Effector memory CD8-positive, alpha-beta T cell (primary cell): ENCODE results near the gene FBN3.
A peak's percentile ranks its signal among the peaks of the same experiment; 100 is the strongest.
"Not testable (repeated sequence)": the region's sequence is repeated elsewhere in the genome, so short reads cannot be mapped to it uniquely, and the experiment has no call there.

Experiments used
- ATAC-seq: fragments of 150-1000 bp; cut with Tn5 transposase; replicated peaks from 2 replicates; pipeline ENCODE4 v1.10.0; 2021; ENCODE audit warnings: mild to moderate bottlenecking, moderate library complexity
- DNase-seq, 3 experiments: peaks; one replicate each; pipeline ENCODE4 v3.0.0; 2021
- H3K27ac Mint-ChIP-seq, 2 donors: one replicate each; pipeline ENCODE4 v1.8.0; 2022; ENCODE audit warnings: mild to moderate bottlenecking in 2 of 2, mixed read lengths in 2 of 2, moderate library complexity in 2 of 2
- H3K27me3 Mint-ChIP-seq, 2 donors: one replicate each; pipeline ENCODE4 v1.8.0; 2022; ENCODE audit warnings: mixed read lengths in 2 of 2
- H3K36me3 Mint-ChIP-seq: one replicate; pipeline ENCODE4 v1.8.0; 2022; ENCODE audit warnings: mild to moderate bottlenecking, moderate library complexity, mixed read lengths; ENCODE audit not compliant: insufficient read depth
- H3K4me1 Mint-ChIP-seq, 2 donors: one replicate each; pipeline ENCODE4 v1.8.0; 2022; ENCODE audit warnings: low read depth in 2 of 2, mixed read lengths in 2 of 2
- H3K4me3 Mint-ChIP-seq, 2 donors: one replicate each; pipeline ENCODE4 v1.8.0; 2022; ENCODE audit warnings: mild to moderate bottlenecking in 2 of 2, mixed read lengths in 2 of 2, moderate library complexity in 2 of 2
- H3K9me3 Mint-ChIP-seq, 2 donors: one replicate each; pipeline ENCODE4 v1.8.0; 2022; ENCODE audit warnings: mixed read lengths in 2 of 2

The FBN3 gene

DNA sequence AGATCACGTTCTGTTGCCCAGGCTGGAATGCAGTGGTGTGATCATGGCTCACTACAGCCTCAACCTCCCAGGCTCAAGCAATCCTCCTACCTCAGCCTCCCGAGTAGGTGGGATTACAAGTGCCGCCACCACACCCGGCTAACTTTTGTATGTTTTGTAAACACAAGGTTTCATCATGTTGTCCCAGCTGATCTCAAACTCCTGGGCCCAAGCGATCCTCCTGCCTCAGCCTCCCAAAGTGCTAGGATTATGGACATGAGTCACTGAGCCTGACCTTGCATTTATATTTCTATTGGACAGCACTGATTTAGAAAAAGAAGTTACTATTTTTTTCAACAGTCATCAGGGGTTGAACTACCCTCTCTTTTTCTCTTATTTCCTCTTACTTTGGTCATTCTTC lies 9.9 kb upstream of the FBN3 start:
- ATAC-seq, H3K27ac Mint-ChIP-seq, DNase-seq, H3K36me3 Mint-ChIP-seq, H3K4me3 Mint-ChIP-seq, H3K4me1 Mint-ChIP-seq, H3K9me3 Mint-ChIP-seq: not testable (repeated sequence)
- H3K27me3 Mint-ChIP-seq = peaks cover 23 to 35% of the 10 kb centered on the region in 2 donors

DNA sequence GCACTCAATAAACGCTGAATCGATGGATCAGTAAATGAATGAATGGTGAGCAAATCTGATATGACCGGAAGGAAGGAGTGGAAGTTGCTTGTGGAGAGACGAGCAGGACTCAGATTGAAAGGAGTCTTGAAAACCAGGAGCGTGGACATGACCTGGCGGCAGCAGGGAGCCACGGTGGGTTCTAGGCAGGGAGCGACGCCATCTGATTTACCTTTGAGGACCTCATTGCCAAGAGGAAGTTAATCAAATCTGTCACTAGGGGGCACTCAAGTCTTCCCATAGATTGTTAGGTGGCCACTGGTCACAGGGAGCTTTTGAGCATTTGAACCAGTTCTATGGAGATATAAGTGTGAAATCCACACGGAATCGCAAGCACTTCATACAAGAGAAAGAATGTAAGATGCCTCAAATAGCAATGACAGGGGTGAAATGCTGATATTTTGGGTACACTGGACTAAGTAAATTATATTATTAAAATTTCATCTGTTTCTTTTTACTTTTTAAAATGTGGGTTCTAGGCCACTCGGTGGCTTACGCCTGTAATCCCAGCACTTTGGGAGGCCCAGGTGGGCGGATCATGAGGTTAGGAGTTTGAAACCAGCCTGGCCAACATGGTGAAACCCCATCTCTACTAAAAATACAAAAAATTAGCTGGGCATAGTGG lies 9.2 kb upstream of the FBN3 start:
- no peak overlapping the region for H3K27ac Mint-ChIP-seq
- peaks cover 4 to 8% of the 10 kb centered on the region in 2 donors for H3K4me1 Mint-ChIP-seq
- no peaks in the 10 kb centered on the region for H3K9me3 Mint-ChIP-seq
- ATAC-seq (peak; percentile 65), DNase-seq (peak; percentile 51 to 57 (median 55))
- H3K27me3 Mint-ChIP-seq = peaks cover 28 to 43% of the 10 kb centered on the region in 2 donors
- no peak overlapping the region for H3K4me3 Mint-ChIP-seq
- peaks cover 3% of the 10 kb centered on the region for H3K36me3 Mint-ChIP-seq

DNA sequence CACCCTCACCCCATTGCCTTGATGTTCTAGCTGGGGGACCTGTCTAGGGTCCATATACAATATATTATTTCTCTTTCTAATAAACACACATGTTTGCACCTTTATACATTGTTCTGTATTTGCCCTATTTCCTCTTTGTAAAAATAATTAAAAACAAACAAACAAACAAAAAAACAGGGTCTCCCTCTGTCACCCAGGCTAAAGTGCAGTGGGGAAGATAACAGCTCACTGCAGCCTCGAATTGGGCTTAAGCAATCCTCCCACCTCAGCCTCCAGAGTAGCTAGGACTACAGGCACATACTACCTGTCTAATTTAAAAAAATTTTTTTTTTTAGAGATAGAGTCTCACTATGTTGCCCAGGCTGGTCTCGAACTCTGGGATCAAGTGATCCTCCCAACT lies 5.9 kb upstream of the FBN3 start:
- Mint-ChIP-seq H3K27me3 (peaks cover 48 to 74% of the 10 kb centered on the region in 2 donors), H3K36me3 (peaks cover 3% of the 10 kb centered on the region), H3K9me3 (no peaks in the 10 kb centered on the region), H3K27ac (no peak overlapping the region), H3K4me3 (no peak overlapping the region), H3K4me1 (peaks cover 4 to 8% of the 10 kb centered on the region in 2 donors)
- no peak for ATAC-seq
- no peak for DNase-seq

DNA sequence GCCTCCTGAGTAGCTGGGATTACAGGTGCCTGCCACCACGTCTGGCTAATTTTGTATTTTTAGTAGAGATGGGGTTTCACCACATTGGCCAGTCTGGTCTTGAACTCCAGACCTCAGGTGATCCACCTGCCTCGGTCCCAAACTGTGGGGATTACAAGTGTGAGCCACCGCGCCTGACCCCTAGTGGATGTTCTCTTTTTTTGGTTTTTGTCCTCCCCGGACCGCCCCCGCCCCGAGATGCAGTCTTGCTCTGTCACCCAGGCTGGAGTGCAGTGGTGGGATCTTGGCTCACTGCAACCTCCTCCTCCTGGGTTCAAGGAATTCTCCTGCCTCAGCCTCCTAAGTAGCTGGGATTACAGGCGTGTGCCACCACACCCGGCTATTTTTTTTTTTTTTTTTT lies 4.6 kb upstream of the FBN3 start:
- not testable (repeated sequence) for H3K27ac Mint-ChIP-seq, H3K4me1 Mint-ChIP-seq, H3K9me3 Mint-ChIP-seq, ATAC-seq, H3K4me3 Mint-ChIP-seq, H3K36me3 Mint-ChIP-seq, DNase-seq
- peaks cover 54 to 80% of the 10 kb centered on the region in 2 donors for H3K27me3 Mint-ChIP-seq

DNA sequence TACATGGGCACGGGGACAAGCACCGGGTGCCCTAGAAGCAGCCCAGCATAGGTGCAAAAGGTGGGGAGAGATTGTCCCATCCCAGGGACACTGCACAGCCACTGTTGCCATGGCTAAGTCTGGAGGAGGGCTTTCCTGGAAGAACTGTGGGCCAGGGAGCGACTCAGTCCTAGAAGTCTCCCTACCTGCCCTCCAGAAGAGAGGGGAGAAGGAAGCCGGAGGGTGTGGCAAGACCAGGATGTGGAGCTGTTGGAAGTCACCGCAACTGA lies 2.3 kb upstream of the FBN3 start:
- ATAC-seq = no peak
- no peak for DNase-seq
- H3K27me3 Mint-ChIP-seq = peaks cover 65 to 83% of the 10 kb centered on the region in 2 donors
- H3K9me3 Mint-ChIP-seq = no peaks in the 10 kb centered on the region
- H3K36me3 Mint-ChIP-seq = no peaks in the 10 kb centered on the region
- H3K4me3 Mint-ChIP-seq = no peak overlapping the region
- no peak overlapping the region for H3K27ac Mint-ChIP-seq
- peaks cover 3 to 10% of the 10 kb centered on the region in 2 donors for H3K4me1 Mint-ChIP-seq

DNA sequence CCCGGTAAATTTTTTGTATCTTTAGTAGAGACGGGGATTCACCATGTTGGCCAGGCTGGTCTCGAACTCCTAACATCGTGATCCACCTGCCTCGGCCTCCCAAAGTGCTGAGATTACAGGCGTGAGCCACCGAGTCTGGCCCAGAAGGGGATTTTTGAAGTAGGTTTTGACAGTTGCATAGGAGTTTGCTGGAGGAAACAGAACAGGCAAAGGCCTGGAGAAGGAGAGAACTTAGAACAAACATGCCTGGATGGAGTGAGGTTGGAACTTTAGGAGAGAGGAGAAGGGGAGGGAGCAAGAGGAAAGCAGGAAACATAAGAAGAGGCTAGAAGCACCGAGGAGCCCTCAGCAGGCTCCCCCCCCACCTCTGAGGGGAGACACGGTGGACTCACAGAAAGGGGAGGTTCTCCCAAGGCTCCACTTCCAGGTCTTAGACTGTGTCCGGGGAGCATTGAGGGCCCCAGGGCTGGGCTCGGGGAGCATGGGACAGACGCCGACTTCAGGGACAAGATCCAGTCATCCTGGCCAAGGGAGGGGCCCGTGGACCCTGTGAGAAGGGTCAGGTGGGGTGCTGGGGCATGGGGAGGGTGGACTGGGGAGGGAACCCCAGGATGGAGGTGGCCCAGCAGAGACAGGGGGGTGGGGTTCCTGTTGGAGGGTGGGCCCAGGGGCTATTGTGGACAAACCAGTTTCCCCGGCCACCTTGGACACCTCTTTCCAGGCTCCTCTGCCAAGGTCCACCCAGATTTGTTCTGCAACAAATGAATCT lies 1.8 kb upstream of the FBN3 start:
- H3K36me3 Mint-ChIP-seq = no peaks in the 10 kb centered on the region
- DNase-seq = no peak
- H3K4me3 Mint-ChIP-seq = no peak overlapping the region
- H3K9me3 Mint-ChIP-seq = no peaks in the 10 kb centered on the region
- peaks cover 3 to 10% of the 10 kb centered on the region in 2 donors for H3K4me1 Mint-ChIP-seq
- H3K27me3 Mint-ChIP-seq = peaks cover 68 to 88% of the 10 kb centered on the region in 2 donors
- no peak for ATAC-seq
- no peak overlapping the region for H3K27ac Mint-ChIP-seq

DNA sequence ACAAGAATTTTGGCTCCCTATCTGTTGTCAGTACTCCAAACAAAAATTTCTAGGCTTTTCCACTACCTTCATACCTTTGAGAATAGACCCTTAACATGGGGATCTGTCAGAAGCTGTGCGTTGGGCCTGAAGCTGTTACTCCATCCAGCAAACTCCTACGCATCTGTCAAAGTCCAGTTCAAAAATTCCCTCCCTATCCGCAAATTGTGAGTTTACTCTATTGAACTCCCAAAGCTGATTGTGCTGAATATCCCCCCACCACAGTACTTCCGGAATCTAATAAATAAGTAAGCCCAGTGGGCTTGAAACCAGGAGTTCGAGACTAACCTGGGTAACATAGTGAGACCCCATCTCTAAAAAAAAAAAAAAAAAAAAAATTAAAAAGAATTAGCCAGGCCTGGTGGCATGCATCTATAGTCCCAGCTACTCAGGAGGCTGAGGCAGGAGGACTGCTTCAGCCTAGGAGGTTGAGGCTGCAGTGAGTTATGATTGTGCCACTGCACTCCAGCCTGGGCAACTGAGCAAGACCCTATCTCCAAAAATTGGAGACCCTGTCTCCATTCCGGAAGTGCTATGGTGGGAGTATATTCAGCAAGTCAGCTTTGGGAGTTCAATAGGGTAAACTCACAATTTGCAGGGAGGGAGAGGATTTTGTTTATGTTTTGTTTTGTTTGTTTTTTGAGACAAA lies 930 bp upstream of the FBN3 start:
- peaks cover 3 to 10% of the 10 kb centered on the region in 2 donors for H3K4me1 Mint-ChIP-seq
- peaks cover 68 to 90% of the 10 kb centered on the region in 2 donors for H3K27me3 Mint-ChIP-seq
- no peaks in the 10 kb centered on the region for H3K9me3 Mint-ChIP-seq
- H3K27ac Mint-ChIP-seq = no peak overlapping the region
- DNase-seq (no peak), ATAC-seq (no peak)
- no peak overlapping the region for H3K4me3 Mint-ChIP-seq
- no peaks in the 10 kb centered on the region for H3K36me3 Mint-ChIP-seq

DNA sequence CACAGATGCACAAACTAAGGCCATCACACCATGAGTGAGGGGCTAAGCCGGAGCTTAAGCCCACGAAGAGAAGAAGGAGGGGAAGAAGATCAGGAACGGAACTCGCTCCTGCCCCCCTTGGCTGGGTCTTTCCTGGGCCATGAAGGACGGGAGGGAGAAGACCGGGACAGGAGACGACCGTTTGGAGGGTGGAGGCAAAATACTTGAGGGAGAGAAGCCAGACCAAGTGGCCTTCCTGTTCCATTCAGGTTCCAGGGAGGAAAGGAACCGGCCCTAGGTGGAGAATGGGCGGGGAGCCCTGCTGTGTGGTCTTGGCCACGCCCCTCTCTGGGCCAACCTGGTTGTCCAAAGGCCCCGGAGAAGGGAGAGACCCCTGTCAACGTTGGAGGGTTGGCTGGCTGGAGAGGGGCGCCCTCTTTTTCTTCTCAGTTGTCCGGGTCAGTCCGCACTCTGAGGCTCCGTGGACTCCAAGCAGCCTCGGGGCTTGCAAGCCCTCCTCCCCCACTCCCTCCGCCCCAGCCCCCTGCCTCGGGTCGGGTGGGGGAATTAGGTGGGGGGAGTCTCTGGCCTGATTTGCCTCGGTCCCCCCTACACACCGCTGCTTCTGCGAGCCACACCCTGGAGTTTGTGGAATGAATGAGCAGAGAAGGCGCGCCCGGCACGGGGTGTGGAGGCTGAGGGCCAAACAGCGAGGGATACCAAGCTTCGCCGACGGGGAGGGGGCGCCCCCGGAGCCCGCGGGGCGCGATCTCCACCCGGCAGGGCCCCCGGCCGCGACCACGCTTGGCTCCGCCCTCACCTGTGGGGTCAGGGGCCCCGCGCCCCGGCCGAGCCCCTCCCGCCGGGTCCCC lies 757 bp downstream of the FBN3 start:
- Mint-ChIP-seq H3K27ac (no peak overlapping the region), H3K4me1 (peaks cover 0 to 8% of the 10 kb centered on the region in 2 donors)
- no peak for ATAC-seq

DNA sequence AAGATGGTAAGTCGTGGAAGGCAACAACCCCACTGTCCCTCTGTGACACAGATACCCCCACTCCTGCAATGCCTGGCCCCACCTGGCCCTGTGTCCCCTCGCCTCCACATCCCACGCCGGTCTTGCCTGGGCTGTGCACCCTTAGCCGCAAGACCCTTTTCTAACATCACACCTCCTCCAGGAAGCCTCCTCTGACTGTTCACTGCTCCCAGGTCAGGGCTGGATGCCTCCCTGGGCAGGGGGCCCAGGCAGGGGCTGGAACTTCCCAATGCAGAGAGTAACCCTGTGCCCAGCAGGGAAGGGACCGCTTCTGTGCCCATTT lies 1.3 kb downstream of the FBN3 start:
- Mint-ChIP-seq H3K36me3 (no peaks in the 10 kb centered on the region), H3K27me3 (peaks cover 57 to 90% of the 10 kb centered on the region in 2 donors), H3K4me3 (peak overlapping the region; percentile 35 to 52), H3K9me3 (no peaks in the 10 kb centered on the region), H3K27ac (no peak overlapping the region), H3K4me1 (peaks cover 0 to 8% of the 10 kb centered on the region in 2 donors)
- no peak for ATAC-seq
- no peak for DNase-seq

More for the DNA sequence above, 757 bp downstream of the FBN3 start:
- H3K27me3 Mint-ChIP-seq = peaks cover 54 to 90% of the 10 kb centered on the region in 2 donors
- H3K36me3 Mint-ChIP-seq = no peaks in the 10 kb centered on the region
- H3K9me3 Mint-ChIP-seq = no peaks in the 10 kb centered on the region
- H3K4me3 Mint-ChIP-seq = peak overlapping the region; percentile 35 to 52
- DNase-seq = no peak

DNA sequence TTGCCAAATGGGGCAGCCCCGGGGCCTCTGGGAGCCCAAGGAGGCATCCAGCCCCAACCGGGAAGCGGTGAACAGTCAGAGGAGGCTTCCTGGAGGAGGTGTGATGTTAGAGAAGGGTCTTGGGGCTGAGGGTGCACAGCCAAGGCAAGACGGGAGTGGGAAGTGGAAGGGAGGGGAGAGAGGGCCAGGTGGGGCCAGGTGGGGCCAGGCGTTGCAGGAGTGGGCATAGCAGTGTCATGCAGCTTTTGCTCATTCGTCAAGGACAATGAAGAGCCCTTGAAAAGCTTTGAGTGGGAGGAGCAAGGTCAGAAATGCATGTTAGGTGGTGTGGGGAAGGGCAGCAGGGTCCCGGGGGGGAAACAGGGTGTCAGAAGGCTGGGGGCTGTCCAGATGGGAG lies 1.8 kb downstream of the FBN3 start:
- Mint-ChIP-seq H3K27ac (no peak overlapping the region), H3K4me1 (peaks cover 0 to 8% of the 10 kb centered on the region in 2 donors), H3K4me3 (peak overlapping the region in 1 of 2 donors; percentile 24), H3K27me3 (peaks cover 59 to 90% of the 10 kb centered on the region in 2 donors), H3K36me3 (no peaks in the 10 kb centered on the region), H3K9me3 (no peaks in the 10 kb centered on the region)
- DNase-seq (no peak), ATAC-seq (no peak)

DNA sequence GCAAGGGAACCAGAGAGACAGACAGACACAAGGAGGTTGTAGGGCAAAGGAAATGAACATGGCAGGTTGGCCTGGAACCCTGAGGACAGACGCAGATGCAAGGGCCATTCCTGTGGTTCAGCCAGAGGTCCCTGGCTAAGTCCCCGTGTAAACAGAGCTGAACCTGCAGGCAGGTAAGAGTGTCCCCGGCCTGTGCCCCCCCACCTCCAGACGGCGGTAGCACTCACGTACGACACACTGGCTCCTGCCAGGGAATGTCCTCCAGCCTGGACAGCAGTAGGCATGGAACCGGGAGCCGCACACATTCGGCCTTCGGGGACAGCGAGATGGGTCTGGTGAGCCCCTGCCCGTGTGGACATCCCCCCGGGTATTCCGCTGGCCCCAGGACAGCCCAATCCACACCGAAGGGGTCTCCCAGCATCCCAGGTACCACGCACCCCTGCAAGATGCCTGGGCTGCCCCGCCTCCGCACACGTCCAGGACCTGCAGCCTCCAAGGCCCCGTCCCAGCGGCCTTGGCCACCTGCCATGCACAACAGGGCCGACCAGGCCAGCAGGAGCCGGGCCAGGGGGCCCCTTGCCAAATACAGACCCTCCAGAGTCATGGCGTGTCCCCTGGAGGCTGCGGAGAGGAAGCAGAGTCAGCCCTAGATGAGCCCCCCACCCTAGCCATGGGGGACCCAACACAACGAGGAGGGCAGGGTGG lies 2.4 kb downstream of the FBN3 start:
- Mint-ChIP-seq H3K36me3 (no peaks in the 10 kb centered on the region), H3K27ac (no peak overlapping the region), H3K4me1 (peaks cover 0 to 8% of the 10 kb centered on the region in 2 donors), H3K27me3 (peaks cover 60 to 90% of the 10 kb centered on the region in 2 donors), H3K9me3 (no peaks in the 10 kb centered on the region), H3K4me3 (no peak overlapping the region)
- DNase-seq (no peak), ATAC-seq (no peak)

DNA sequence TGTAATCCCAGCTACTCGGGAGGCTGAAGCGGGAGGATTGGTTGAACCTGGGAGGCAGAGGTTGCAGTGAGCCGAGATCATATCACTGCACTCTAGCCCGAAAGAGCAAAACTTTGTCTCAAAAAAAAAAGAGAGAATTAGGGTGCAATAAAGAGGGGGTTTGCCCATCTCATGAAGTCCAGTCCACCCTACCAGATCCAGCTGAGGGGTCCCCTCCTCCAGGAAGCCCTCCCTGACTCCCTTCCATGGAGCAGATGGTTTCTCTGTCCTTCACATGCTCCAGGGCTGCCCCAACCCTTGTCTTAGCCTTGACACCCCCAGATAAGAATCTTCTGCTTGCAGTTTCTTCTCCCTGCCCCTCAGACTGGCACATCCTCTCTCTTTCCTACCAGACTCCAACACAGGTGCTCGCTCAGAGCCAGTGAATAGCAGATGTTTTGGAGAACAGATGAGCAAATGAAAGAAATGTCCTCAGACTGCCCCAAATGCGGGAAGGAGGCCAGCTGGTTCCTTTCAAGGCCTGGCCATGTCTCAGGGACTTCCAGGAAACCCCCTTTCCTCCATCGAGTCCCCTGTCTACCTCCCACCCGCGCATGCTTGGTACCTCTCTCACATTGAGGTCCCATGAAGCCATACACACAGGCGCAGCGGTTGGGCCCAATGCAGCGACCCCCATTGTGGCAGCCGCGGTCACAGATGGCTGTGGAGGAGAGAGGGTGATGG lies 5.0 kb downstream of the FBN3 start:
- Mint-ChIP-seq H3K27me3 (peaks cover 39 to 75% of the 10 kb centered on the region in 2 donors), H3K4me3 (no peak overlapping the region), H3K9me3 (no peaks in the 10 kb centered on the region), H3K36me3 (no peaks in the 10 kb centered on the region), H3K27ac (no peak overlapping the region), H3K4me1 (peaks cover 0 to 8% of the 10 kb centered on the region in 2 donors)
- ATAC-seq = no peak
- DNase-seq = no peak
